ENCODE measurements around the gene ANKS1B.

DNA sequence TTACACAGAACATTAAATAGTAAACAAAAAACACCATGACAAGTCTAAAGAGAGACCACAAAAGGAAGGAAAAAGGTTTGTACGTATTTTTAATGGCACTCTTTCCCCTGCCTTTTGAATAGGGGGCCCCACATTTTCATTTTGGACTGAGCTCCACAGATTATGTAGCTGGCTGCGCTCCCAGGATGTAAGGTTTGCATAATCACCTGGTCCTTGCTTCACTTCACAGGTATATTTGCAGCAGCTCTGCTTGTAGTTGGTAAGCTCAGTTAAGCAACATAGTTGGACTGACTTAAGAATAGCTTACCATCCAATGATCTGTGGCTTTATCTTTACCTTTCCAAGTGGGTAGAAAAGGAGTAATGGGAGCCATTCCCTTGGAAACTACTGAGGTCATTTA is 885.0 kb downstream of the ANKS1B start:
- TF ChIP-seq ZNF8 (CRISPR knock-in tag; IDR thresholded peaks at IDR 0.05) = no peak
- TF ChIP-seq ZFP3 (CRISPR knock-in tag; IDR thresholded peaks at IDR 0.05) = no peak
- no peak for TF ChIP-seq CSDC2 (CRISPR knock-in tag; IDR thresholded peaks at IDR 0.05)
- TF ChIP-seq, protein P1, sequence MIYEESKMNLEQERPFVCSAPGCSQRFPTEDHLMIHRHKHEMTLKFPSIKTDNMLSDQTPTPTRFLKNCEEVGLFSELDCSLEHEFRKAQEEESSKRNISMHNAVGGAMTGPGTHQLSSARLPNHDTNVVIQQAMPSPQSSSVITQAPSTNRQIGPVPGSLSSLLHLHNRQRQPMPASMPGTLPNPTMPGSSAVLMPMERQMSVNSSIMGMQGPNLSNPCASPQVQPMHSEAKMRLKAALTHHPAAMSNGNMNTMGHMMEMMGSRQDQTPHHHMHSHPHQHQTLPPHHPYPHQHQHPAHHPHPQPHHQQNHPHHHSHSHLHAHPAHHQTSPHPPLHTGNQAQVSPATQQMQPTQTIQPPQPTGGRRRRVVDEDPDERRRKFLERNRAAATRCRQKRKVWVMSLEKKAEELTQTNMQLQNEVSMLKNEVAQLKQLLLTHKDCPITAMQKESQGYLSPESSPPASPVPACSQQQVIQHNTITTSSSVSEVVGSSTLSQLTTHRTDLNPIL (CRISPR knock-in tag; IDR thresholded peaks at IDR 0.05; ENCODE audit: low read depth) = no peak
- TF ChIP-seq BACH2 (CRISPR knock-in tag; IDR thresholded peaks at IDR 0.05; ENCODE audit: borderline replicate concordance) = no peak
- TF ChIP-seq, protein P2, sequence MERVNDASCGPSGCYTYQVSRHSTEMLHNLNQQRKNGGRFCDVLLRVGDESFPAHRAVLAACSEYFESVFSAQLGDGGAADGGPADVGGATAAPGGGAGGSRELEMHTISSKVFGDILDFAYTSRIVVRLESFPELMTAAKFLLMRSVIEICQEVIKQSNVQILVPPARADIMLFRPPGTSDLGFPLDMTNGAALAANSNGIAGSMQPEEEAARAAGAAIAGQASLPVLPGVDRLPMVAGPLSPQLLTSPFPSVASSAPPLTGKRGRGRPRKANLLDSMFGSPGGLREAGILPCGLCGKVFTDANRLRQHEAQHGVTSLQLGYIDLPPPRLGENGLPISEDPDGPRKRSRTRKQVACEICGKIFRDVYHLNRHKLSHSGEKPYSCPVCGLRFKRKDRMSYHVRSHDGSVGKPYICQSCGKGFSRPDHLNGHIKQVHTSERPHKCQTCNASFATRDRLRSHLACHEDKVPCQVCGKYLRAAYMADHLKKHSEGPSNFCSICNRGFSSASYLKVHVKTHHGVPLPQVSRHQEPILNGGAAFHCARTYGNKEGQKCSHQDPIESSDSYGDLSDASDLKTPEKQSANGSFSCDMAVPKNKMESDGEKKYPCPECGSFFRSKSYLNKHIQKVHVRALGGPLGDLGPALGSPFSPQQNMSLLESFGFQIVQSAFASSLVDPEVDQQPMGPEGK (CRISPR knock-in tag; IDR thresholded peaks at IDR 0.05; ENCODE audit: borderline replicate concordance) = no peak
- no peak for TF ChIP-seq ZFP30 (CRISPR knock-in tag; IDR thresholded peaks at IDR 0.05)
